ENCODE results near the gene SLC43A3. TPM values are rescaled to one million over a fixed set of nuclear protein-coding genes. Genes with fewer than 3 reads are reported as not detected.

The SLC43A3 gene
- total and polyA plus RNA-seq, 7 donors: 11.3 to 43.9 (median 25.2) TPM

DNA sequence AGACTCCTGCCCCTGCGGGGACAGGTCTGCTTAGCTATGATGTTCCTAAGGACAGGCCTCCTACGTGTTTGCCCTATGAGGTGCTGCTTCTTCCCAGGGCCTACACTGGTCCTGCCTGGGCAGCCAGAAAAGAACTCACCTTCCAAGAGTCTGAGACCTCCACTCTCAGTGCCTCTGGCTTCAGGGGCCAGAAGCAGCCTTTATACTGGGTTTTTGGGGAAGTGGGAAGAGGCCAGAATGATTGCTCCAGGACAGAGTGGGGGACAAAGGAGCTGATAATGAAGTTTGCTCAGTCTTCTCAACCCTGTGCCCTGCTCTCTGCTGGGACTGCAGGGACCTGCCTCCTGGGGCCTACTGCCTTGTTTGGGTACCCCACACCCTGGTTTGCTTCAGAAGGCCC lies 45.9 kb downstream of the SLC43A3 start, which contains the start of gene PRG3:
PRG3 (minus strand) TSS at position 176 of the 400 bp plus-strand sequence. CDS start 442 bp downstream, outside the sequence.
- TF ChIP-seq, protein P1, sequence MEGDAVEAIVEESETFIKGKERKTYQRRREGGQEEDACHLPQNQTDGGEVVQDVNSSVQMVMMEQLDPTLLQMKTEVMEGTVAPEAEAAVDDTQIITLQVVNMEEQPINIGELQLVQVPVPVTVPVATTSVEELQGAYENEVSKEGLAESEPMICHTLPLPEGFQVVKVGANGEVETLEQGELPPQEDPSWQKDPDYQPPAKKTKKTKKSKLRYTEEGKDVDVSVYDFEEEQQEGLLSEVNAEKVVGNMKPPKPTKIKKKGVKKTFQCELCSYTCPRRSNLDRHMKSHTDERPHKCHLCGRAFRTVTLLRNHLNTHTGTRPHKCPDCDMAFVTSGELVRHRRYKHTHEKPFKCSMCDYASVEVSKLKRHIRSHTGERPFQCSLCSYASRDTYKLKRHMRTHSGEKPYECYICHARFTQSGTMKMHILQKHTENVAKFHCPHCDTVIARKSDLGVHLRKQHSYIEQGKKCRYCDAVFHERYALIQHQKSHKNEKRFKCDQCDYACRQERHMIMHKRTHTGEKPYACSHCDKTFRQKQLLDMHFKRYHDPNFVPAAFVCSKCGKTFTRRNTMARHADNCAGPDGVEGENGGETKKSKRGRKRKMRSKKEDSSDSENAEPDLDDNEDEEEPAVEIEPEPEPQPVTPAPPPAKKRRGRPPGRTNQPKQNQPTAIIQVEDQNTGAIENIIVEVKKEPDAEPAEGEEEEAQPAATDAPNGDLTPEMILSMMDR (IDR thresholded peaks at IDR 0.05): no peak
- TF ChIP-seq EP300 (IDR thresholded peaks at IDR 0.05) (no peak), POLR2AphosphoS5 (IDR thresholded peaks at IDR 0.05) (no peak), POLR2A (IDR thresholded peaks at IDR 0.05) (no peak)
- no peaks in the 10 kb centered on the region for H3K36me3 ChIP-seq
- intact Hi-C loops (cut with DNase I): no loop called here
- peaks cover 0 to 4% (median 0%) of the 10 kb centered on the region in 3 donors for H3K27me3 ChIP-seq
- 73 to 79% methylated on average over 2 of the region's 2 CpGs for WGBS, 2 donors
- no peak for DNase-seq
- H3K4me3 ChIP-seq: no peak within 1 kb of the TSS
- no peaks in the 10 kb centered on the region for H3K9me3 ChIP-seq
- H3K27ac ChIP-seq: no peak within 1 kb of the TSS
- no peaks in the 10 kb centered on the region for H3K4me1 ChIP-seq

DNA sequence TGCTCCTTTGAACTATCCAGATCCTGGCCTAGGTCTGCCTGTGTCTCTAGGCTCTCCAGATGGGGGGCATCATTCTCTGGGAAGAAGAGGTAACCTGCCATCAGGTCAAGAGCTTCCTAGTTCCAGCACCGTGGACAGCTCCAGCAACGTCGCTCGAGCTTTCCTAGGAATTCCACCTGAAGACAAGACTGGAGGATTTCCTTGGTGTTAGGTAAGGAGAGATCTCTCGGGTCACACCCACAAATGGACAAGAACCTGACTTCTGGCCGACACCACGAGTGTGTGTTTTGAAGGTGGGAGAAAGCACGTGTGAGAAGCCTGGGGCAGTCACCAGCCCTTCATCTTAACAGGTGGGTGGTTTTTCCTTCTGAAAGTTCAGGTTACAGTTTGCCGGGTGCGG lies 47.2 kb downstream of the SLC43A3 start:
- no peak for TF ChIP-seq POLR2AphosphoS5 (IDR thresholded peaks at IDR 0.05)
- TF ChIP-seq POLR2A (IDR thresholded peaks at IDR 0.05): no peak
- TF ChIP-seq, protein P1 (IDR thresholded peaks at IDR 0.05): no peak
- TF ChIP-seq EP300 (IDR thresholded peaks at IDR 0.05): no peak
- WGBS, 2 donors: 29 to 32% methylated on average over 10 of the region's 10 CpGs
- Histone ChIP-seq H3K27ac (no peak overlapping the region), H3K9me3 (no peaks in the 10 kb centered on the region), H3K4me3 (no peak overlapping the region), H3K27me3 (peaks cover 0 to 4% (median 0%) of the 10 kb centered on the region in 3 donors), H3K36me3 (no peaks in the 10 kb centered on the region), H3K4me1 (no peaks in the 10 kb centered on the region)
- intact Hi-C loops (cut with DNase I): no loop called here
- no peak for DNase-seq

GRCh38 chr11:57378186-57378585 lies 48.7 kb downstream of the SLC43A3 start:
- H3K27me3 ChIP-seq: peaks cover 0 to 4% (median 0%) of the 10 kb centered on the region in 3 donors
- no peak for DNase-seq
- TF ChIP-seq EP300 (IDR thresholded peaks at IDR 0.05) (no peak), POLR2AphosphoS5 (IDR thresholded peaks at IDR 0.05) (no peak), POLR2A (IDR thresholded peaks at IDR 0.05) (no peak)
- TF ChIP-seq, protein P1 (IDR thresholded peaks at IDR 0.05): no peak
- intact Hi-C loops (cut with DNase I): no loop called here
- H3K4me3 ChIP-seq: no peak overlapping the region
- no peaks in the 10 kb centered on the region for H3K36me3 ChIP-seq
- H3K9me3 ChIP-seq: no peaks in the 10 kb centered on the region
- H3K27ac ChIP-seq: no peak overlapping the region
- H3K4me1 ChIP-seq: no peaks in the 10 kb centered on the region

GRCh38 chr11:57377107-57377506 lies 49.8 kb downstream of the SLC43A3 start:
- no peak for TF ChIP-seq POLR2A (IDR thresholded peaks at IDR 0.05)
- TF ChIP-seq, protein P1 (IDR thresholded peaks at IDR 0.05): no peak
- TF ChIP-seq EP300 (IDR thresholded peaks at IDR 0.05): no peak
- TF ChIP-seq POLR2AphosphoS5 (IDR thresholded peaks at IDR 0.05): no peak
- Histone ChIP-seq H3K27me3 (peaks cover 0 to 4% (median 0%) of the 10 kb centered on the region in 3 donors), H3K36me3 (no peaks in the 10 kb centered on the region), H3K4me1 (no peaks in the 10 kb centered on the region), H3K9me3 (no peaks in the 10 kb centered on the region), H3K27ac (no peak overlapping the region), H3K4me3 (no peak overlapping the region)
- intact Hi-C loops (cut with DNase I): no loop called here
- 35 to 71% methylated on average over 5 of the region's 5 CpGs for WGBS, 2 donors
- no peak for DNase-seq
